ENCODE measurements around the gene TRANK1. TPM values are rescaled to one million over a fixed set of nuclear protein-coding genes. Genes with fewer than 3 reads are reported as not detected.

TRANK1 gene
- total and polyA plus RNA-seq, 2 experiments from 2014 or later = 1.8 to 6.7 TPM

- TF ChIP-seq ZNF462 (CRISPR knock-in tag; IDR thresholded peaks at IDR 0.05) = no peak
These were observed 26.8 kb downstream of the TRANK1 start (continued) for GRCh38 chr3:36918050-36918449.

GRCh38 chr3:36911990-36912804, 32.7 kb downstream of the TRANK1 start:
- ATAC-seq = no peak
- Mint-ChIP-seq H3K36me3 (ENCODE audit: low read depth) (no peaks in the 10 kb centered on the region), H3K4me3 (no peak overlapping the region), H3K27ac (no peak overlapping the region), H3K27me3 (ENCODE audit: insufficient read depth, low read depth, poor library complexity) (no peaks in the 10 kb centered on the region), H3K9me3 (no peaks in the 10 kb centered on the region), H3K4me1 (peaks cover 8% of the 10 kb centered on the region; the same call in 2 of the 3 replicates)
- DNase-seq (ENCODE audit: low spot score) = no peak
- Histone ChIP-seq H3K79me2 (replicated peaks; ENCODE audit: insufficient read depth) (no peaks in the 10 kb centered on the region), H3K9me2 (ENCODE audit: insufficient read depth) (no peaks in the 10 kb centered on the region), H3K27ac (ENCODE audit: low read depth) (no peak overlapping the region), H3K36me3 (ENCODE audit: insufficient read depth) (no peaks in the 10 kb centered on the region), H3F3A (replicated peaks; ENCODE audit: low read depth) (no peaks in the 10 kb centered on the region), H2AFZ (no peak overlapping the region), H3K4me2 (no peak overlapping the region), H3K27me3 (ENCODE audit: insufficient read depth) (no peaks in the 10 kb centered on the region), H3K4me1 (ENCODE audit: insufficient read depth) (peaks cover 7% of the 10 kb centered on the region; the same call in 1 of the 2 replicates), H3K4me3 (no peak overlapping the region), H4K20me1 (replicated peaks; ENCODE audit: insufficient read depth) (no peaks in the 10 kb centered on the region; the same call in 1 of the 2 replicates)
- TF ChIP-seq STAT1 (IDR thresholded peaks at IDR 0.05; ENCODE audit: unreplicated experiment) (no peak), CTCF (conservative IDR thresholded peaks at IDR 0.05; ENCODE audit: low read depth in 2 of 2) (no peak), NANOG (IDR thresholded peaks at IDR 0.05; ENCODE audit: borderline replicate concordance) (no peak), JUNB (IDR thresholded peaks at IDR 0.05; ENCODE audit: unreplicated experiment) (no peak), ETS1 (IDR thresholded peaks at IDR 0.05) (no peak), POLR2AphosphoS5 (IDR thresholded peaks at IDR 0.05; ENCODE audit: low read depth) (no peak), EZH2phosphoT487 (IDR thresholded peaks at IDR 0.05; ENCODE audit: unreplicated experiment) (no peak)
